WTC11 (cell line): ENCODE data around the gene TSPAN32. TPM values are rescaled to one million over a fixed set of nuclear protein-coding genes. Genes with fewer than 3 reads are reported as not detected.

Experiments
- ATAC-seq: fragments of 200-7000 bp; cut with Tn5 transposase; 2 replicates; pipeline ENCODE4 v1.10.0; 2021; ENCODE audit warnings: mild to moderate bottlenecking, moderate library complexity
- CTCF ChIA-PET: fragments of 300-600 bp; sonication (Branson Sonifier 250); formaldehyde crosslinking; loops from one replicate; lab custom pipeline; 2021; ENCODE audit warnings: antibody characterized with exemption; lab: Charles Lee
- POLR2A ChIA-PET: fragments of 350-600 bp; sonication (Branson Sonifier 250); formaldehyde crosslinking; loops from one replicate; lab custom pipeline; 2021; ENCODE audit warnings: antibody characterized with exemption; lab: Charles Lee
- DNase-seq: peaks from one replicate; pipeline ENCODE4 v3.0.0; 2021; ENCODE audit warnings: low spot score
- H3K27ac Mint-ChIP-seq: 2 replicates; pipeline ENCODE4 v1.8.0; 2021; ENCODE audit warnings: mixed read lengths
- H3K27me3 Mint-ChIP-seq: 2 replicates; pipeline ENCODE4 v1.8.0; 2021; ENCODE audit warnings: low read depth, mild to moderate bottlenecking, moderate library complexity, mixed read lengths
- H3K36me3 Mint-ChIP-seq: 2 replicates; pipeline ENCODE4 v1.8.0; 2021; ENCODE audit warnings: mixed read lengths
- H3K4me1 Mint-ChIP-seq: 2 replicates; pipeline ENCODE4 v1.8.0; 2022; ENCODE audit warnings: mixed read lengths
- H3K4me3 Mint-ChIP-seq: 2 replicates; pipeline ENCODE4 v1.8.0; 2021; ENCODE audit warnings: mild to moderate bottlenecking, moderate library complexity, mixed read lengths
- H3K9me3 Mint-ChIP-seq: 2 replicates; pipeline ENCODE4 v1.8.0; 2021; ENCODE audit warnings: mixed read lengths
- ATF3 ChIP-seq: sonication (generic); formaldehyde crosslinking; conservative IDR thresholded peaks from 2 replicates; pipeline ENCODE4 v1.8.1; 2022; ENCODE audit warnings: mild to moderate bottlenecking, missing genetic modification reagents
- CBFB ChIP-seq: sonication (generic); formaldehyde crosslinking; IDR thresholded peaks from 2 replicates; pipeline ENCODE4 v1.8.1; 2022; ENCODE audit warnings: mild to moderate bottlenecking, low read depth, missing genetic modification reagents
- CREM ChIP-seq: sonication (generic); formaldehyde crosslinking; IDR thresholded peaks from 2 replicates; pipeline ENCODE4 v1.8.1; 2022; ENCODE audit warnings: mild to moderate bottlenecking, missing genetic modification reagents, moderate library complexity
- E2F1 ChIP-seq: sonication (generic); formaldehyde crosslinking; IDR thresholded peaks from 2 replicates; pipeline ENCODE4 v1.8.0; 2022; ENCODE audit warnings: mild to moderate bottlenecking, missing genetic modification reagents
- ELF4 ChIP-seq: sonication (generic); formaldehyde crosslinking; IDR thresholded peaks from 2 replicates; pipeline ENCODE4 v1.8.1; 2022; ENCODE audit warnings: low read depth, mild to moderate bottlenecking, moderate library complexity, missing genetic modification reagents
- ESRRA ChIP-seq: sonication (generic); formaldehyde crosslinking; IDR thresholded peaks from 2 replicates; pipeline ENCODE4 v1.8.1; 2022; ENCODE audit warnings: mild to moderate bottlenecking, missing genetic modification reagents, borderline replicate concordance
- GRHL2 ChIP-seq: fragments of 250-450 bp; sonication (Bioruptor Pico); IDR thresholded peaks from 2 replicates; pipeline ENCODE4 v1.8.0; 2022; ENCODE audit warnings: mild to moderate bottlenecking, moderate library complexity; ENCODE audit not compliant: insufficient replicate concordance, severe bottlenecking
- HMGA2 ChIP-seq: fragments of 250-450 bp; sonication (Bioruptor Pico); IDR thresholded peaks from 2 replicates; pipeline ENCODE4 v1.4.0; 2021; ENCODE audit warnings: mild to moderate bottlenecking, moderate library complexity
- JAZF1 ChIP-seq: fragments of 250-450 bp; sonication (Bioruptor Pico); IDR thresholded peaks from 2 replicates; pipeline ENCODE4 v1.9.0; 2021; ENCODE audit warnings: moderate library complexity, mild to moderate bottlenecking, inconsistent platforms
- KAT7 ChIP-seq: sonication (generic); formaldehyde crosslinking; IDR thresholded peaks from 2 replicates; pipeline ENCODE4 v1.8.1; 2023; ENCODE audit warnings: missing genetic modification reagents, mild to moderate bottlenecking, borderline replicate concordance
- MAX ChIP-seq: sonication (generic); formaldehyde crosslinking; IDR thresholded peaks from 2 replicates; pipeline ENCODE4 v1.8.0; 2022; ENCODE audit warnings: mild to moderate bottlenecking, missing genetic modification reagents
- NR1H2 ChIP-seq: sonication (generic); formaldehyde crosslinking; IDR thresholded peaks from 2 replicates; pipeline ENCODE4 v1.9.0; 2021; ENCODE audit warnings: mild to moderate bottlenecking, moderate library complexity, missing genetic modification reagents
- RORB ChIP-seq: fragments of 250-450 bp; sonication (Bioruptor Pico); IDR thresholded peaks from 2 replicates; pipeline ENCODE4 v1.9.0; 2021; ENCODE audit warnings: mild to moderate bottlenecking
- STAT6 ChIP-seq: sonication (generic); formaldehyde crosslinking; conservative IDR thresholded peaks from 2 replicates; pipeline ENCODE4 v1.8.1; 2023; ENCODE audit warnings: mild to moderate bottlenecking, low read depth, missing genetic modification reagents, moderate library complexity
- TP53 ChIP-seq: sonication (generic); formaldehyde crosslinking; IDR thresholded peaks from 2 replicates; pipeline ENCODE4 v1.8.1; 2023; ENCODE audit warnings: mild to moderate bottlenecking, missing genetic modification reagents
- ZMAT4 ChIP-seq: fragments of 250-450 bp; sonication (Bioruptor Pico); IDR thresholded peaks from 2 replicates; pipeline ENCODE4 v1.9.0; 2021; ENCODE audit warnings: mild to moderate bottlenecking
- ZNF138 ChIP-seq: sonication (generic); formaldehyde crosslinking; conservative IDR thresholded peaks from 2 replicates; pipeline ENCODE4 v1.8.1; 2022; ENCODE audit warnings: mild to moderate bottlenecking, moderate library complexity, missing genetic modification reagents
- ZNF219 ChIP-seq: sonication (generic); formaldehyde crosslinking; IDR thresholded peaks from 2 replicates; pipeline ENCODE4 v1.8.0; 2023; ENCODE audit warnings: missing genetic modification reagents, mild to moderate bottlenecking, borderline replicate concordance
- ZNF425 ChIP-seq: fragments of 250-450 bp; sonication (Bioruptor Pico); conservative IDR thresholded peaks from 2 replicates; pipeline ENCODE4 v1.9.0; 2021; ENCODE audit warnings: mild to moderate bottlenecking
- ZNF512 ChIP-seq: sonication (generic); formaldehyde crosslinking; IDR thresholded peaks from 2 replicates; pipeline ENCODE4 v1.8.1; 2022; ENCODE audit warnings: missing genetic modification reagents, borderline replicate concordance
- ZNF532 ChIP-seq: fragments of 250-450 bp; sonication (Bioruptor Pico); IDR thresholded peaks from 2 replicates; pipeline ENCODE4 v1.9.0; 2021; ENCODE audit warnings: mild to moderate bottlenecking, borderline replicate concordance
- total RNA-seq: library from RNA; stranded (reverse); gene quantifications from 3 replicates; pipeline ENCODE4 v1.2.3, GENCODE V29; 2021

TSPAN32 gene
- total RNA-seq, 1 experiment from 2014 or later: not detected

GRCh38 chr11:2258501-2259465 is 43.0 kb upstream of the TSPAN32 start:
- peaks cover 8% of the 10 kb centered on the region for H3K27me3 Mint-ChIP-seq
- TF ChIP-seq RORB (CRISPR knock-in tag): no peak
- no peak for TF ChIP-seq E2F1 (CRISPR knock-in tag)
- no peak for TF ChIP-seq JAZF1 (CRISPR knock-in tag)
- no peak for TF ChIP-seq GRHL2
- TF ChIP-seq CBFB (CRISPR knock-in tag): no peak
- no peak for TF ChIP-seq NR1H2
- TF ChIP-seq KAT7 (CRISPR knock-in tag): no peak
- no peak for TF ChIP-seq STAT6 (CRISPR knock-in tag)
- no peak for TF ChIP-seq ZNF425 (CRISPR knock-in tag)
- no peak for TF ChIP-seq ESRRA
- no peak for TF ChIP-seq CREM (CRISPR knock-in tag)
- no peak for TF ChIP-seq ZMAT4 (CRISPR knock-in tag)
- ATAC-seq (no peak), DNase-seq (no peak)
- H3K4me1 Mint-ChIP-seq: no peaks in the 10 kb centered on the region; the same call in 1 of the 2 replicates
- POLR2A ChIA-PET: no interaction called here
- no peak overlapping the region for H3K27ac Mint-ChIP-seq
- H3K9me3 Mint-ChIP-seq: peaks cover 7% of the 10 kb centered on the region
- no peaks in the 10 kb centered on the region for H3K36me3 Mint-ChIP-seq
- H3K4me3 Mint-ChIP-seq: no peak overlapping the region
- CTCF ChIA-PET: no interaction called here

- ChIA-PET CTCF (no interaction called here), POLR2A (no interaction called here)
- ATAC-seq (no peak), DNase-seq (no peak)
- H3K27me3 Mint-ChIP-seq: peaks cover 10% of the 10 kb centered on the region
- H3K27ac Mint-ChIP-seq: no peak overlapping the region
- no peak overlapping the region for H3K4me3 Mint-ChIP-seq
- peaks cover 3% of the 10 kb centered on the region for H3K9me3 Mint-ChIP-seq
- no peaks in the 10 kb centered on the region for H3K36me3 Mint-ChIP-seq
- no peaks in the 10 kb centered on the region; the same call in 1 of the 2 replicates for H3K4me1 Mint-ChIP-seq
- no peak for TF ChIP-seq HMGA2
- no peak for TF ChIP-seq ZNF512 (CRISPR knock-in tag)
- TF ChIP-seq TP53 (CRISPR knock-in tag): no peak
- TF ChIP-seq ZNF138 (CRISPR knock-in tag): no peak
- no peak for TF ChIP-seq ELF4 (CRISPR knock-in tag)
- TF ChIP-seq MAX: no peak
- TF ChIP-seq ZNF219: no peak
- no peak for TF ChIP-seq ZNF532 (CRISPR knock-in tag)
- TF ChIP-seq ATF3 (CRISPR knock-in tag): no peak
Observed at GRCh38 chr11:2259466-2259830, 42.4 kb upstream of the TSPAN32 start.
